Keratinocyte (primary cell): ENCODE measurements around the gene MARCHF9. TPM values are rescaled to one million over a fixed set of nuclear protein-coding genes. Genes with fewer than 3 reads are reported as not detected.
A peak's percentile ranks its signal among the peaks of the same experiment; 100 is the strongest.

ENCODE experiments used
- DNase-seq: peaks from one replicate; pipeline ENCODE4 v3.0.0-alpha.2; 2011; ENCODE audit warnings: low read depth, missing footprints, low spot score
- FAIRE-seq: peaks from 2 replicates; lab custom pipeline; 2011; peaks lifted over from hg19 to GRCh38; lab: Jason Lieb, UNC
- H2AFZ ChIP-seq: 2 replicates; pipeline ENCODE4 v1.6.0; 2012; ENCODE audit warnings: low read length, control low read depth, inconsistent platforms; ENCODE audit not compliant: control insufficient read depth
- H3K27ac ChIP-seq: 2 replicates; pipeline ENCODE4 v1.5.1; 2011; ENCODE audit warnings: low read length; ENCODE audit not compliant: control insufficient read depth, insufficient read depth
- H3K27me3 ChIP-seq: 3 replicates; pipeline ENCODE4 v1.6.0; 2011; ENCODE audit warnings: low read length; ENCODE audit not compliant: control insufficient read depth, insufficient read depth; ENCODE audit errors: extremely low read depth
- H3K36me3 ChIP-seq, 2 experiments: 2 replicates in 1 of 2; 3 replicates in 1 of 2; pipeline ENCODE4 v1.5.1; 2011; ENCODE audit warnings: low read length in 2 of 2, mild to moderate bottlenecking in 1 of 2; ENCODE audit not compliant: control insufficient read depth in 2 of 2, insufficient read depth in 2 of 2; ENCODE audit errors: extremely low read depth in 1 of 2
- H3K4me1 ChIP-seq: 3 replicates; pipeline ENCODE4 v1.5.1; 2011; ENCODE audit warnings: low read length; ENCODE audit not compliant: control insufficient read depth, insufficient read depth; ENCODE audit errors: extremely low read depth
- H3K4me2 ChIP-seq: 3 replicates; pipeline ENCODE4 v1.6.0; 2011; ENCODE audit warnings: low read depth, low read length; ENCODE audit not compliant: control insufficient read depth, insufficient read depth; ENCODE audit errors: extremely low read depth
- H3K4me3 ChIP-seq, 3 experiments: fragments of 200-600 bp in 1 of 3; sonication (generic) in 1 of 3; 2 replicates in 2 of 3; 3 replicates in 1 of 3; pipeline ENCODE4 v1.5.1; 2011 to 2016; ENCODE audit warnings: low read length in 3 of 3, mild to moderate bottlenecking in 3 of 3, control low read depth in 2 of 3, inconsistent platforms in 1 of 3, low read depth in 1 of 3, mixed read lengths in 1 of 3, mixed run types in 1 of 3, moderate library complexity in 1 of 3; ENCODE audit not compliant: control insufficient read depth in 2 of 3, insufficient read depth in 2 of 3; ENCODE audit errors: extremely low read depth in 1 of 3
- H3K79me2 ChIP-seq: 2 replicates; pipeline ENCODE4 v1.6.0; 2012; ENCODE audit warnings: low read length; ENCODE audit not compliant: control insufficient read depth, insufficient read depth
- H3K9ac ChIP-seq: 3 replicates; pipeline ENCODE4 v1.6.0; 2011; ENCODE audit warnings: low read length; ENCODE audit not compliant: control insufficient read depth, insufficient read depth; ENCODE audit errors: extremely low read depth
- H3K9me1 ChIP-seq: 3 replicates; pipeline ENCODE4 v1.6.0; 2011; ENCODE audit warnings: low read length; ENCODE audit not compliant: control insufficient read depth, insufficient read depth; ENCODE audit errors: extremely low read depth
- H3K9me3 ChIP-seq: 2 replicates; pipeline ENCODE4 v1.5.1; 2012; ENCODE audit warnings: low read depth, low read length; ENCODE audit not compliant: control insufficient read depth
- H4K20me1 ChIP-seq: 3 replicates; pipeline ENCODE4 v1.6.0; 2011; ENCODE audit warnings: low read length; ENCODE audit not compliant: control insufficient read depth, insufficient read depth; ENCODE audit errors: extremely low read depth
- CTCF ChIP-seq, 3 experiments: IDR thresholded peaks in 1 of 3; conservative IDR thresholded peaks in 1 of 3; optimal IDR thresholded peaks in 1 of 3; 2 replicates in 2 of 3; 3 replicates in 1 of 3; pipeline versions ENCODE3 to v1.5.1; 2011; ENCODE audit warnings: low read length in 3 of 3, mild to moderate bottlenecking in 3 of 3, moderate library complexity in 2 of 3, control low read depth in 1 of 3, inconsistent platforms in 1 of 3; ENCODE audit not compliant: insufficient read depth in 2 of 3; ENCODE audit errors: extremely low read depth in 1 of 3
- EZH2 ChIP-seq: IDR thresholded peaks from one replicate; pipeline ENCODE4 v1.6.1; 2012; ENCODE audit warnings: inconsistent platforms, mild to moderate bottlenecking, low read length, moderate library complexity
- dilution Hi-C: fragments of 300-500 bp; cut with MboI; formaldehyde crosslinking; loops from one replicate; pipeline ENCODE4 v1.7.0; 2020; ENCODE audit warnings: low sequenced_read_pairs; ENCODE audit not compliant: extremely low pct_ligation_motif_present
- polyA plus RNA-seq, 5 experiments: library from polyadenylated mRNA; depleted of rRNA in 3 of 5; stranded (reverse) in 3 of 5; stranded (forward) in 1 of 5; unstranded in 1 of 5; fragments of >200 nt; gene quantifications; 1 replicate in 1 of 5; 2 replicates in 3 of 5; 3 replicates in 1 of 5; pipeline versions ENCODE4 v1.2.1 to v1.2.3, GENCODE V29; 2011 to 2012; ENCODE audit warnings: missing spikeins in 2 of 5, low read depth in 1 of 5, low replicate concordance in 1 of 5

Gene MARCHF9
- polyA plus RNA-seq, 1 donor (not counting 4 experiments of a cell fraction or from before 2014, with no cell fraction given), result 10.9 TPM

- H3K79me2 ChIP-seq, result peaks cover 18% of the 10 kb centered on the region
- no peak overlapping the region for H2AFZ ChIP-seq
- H3K4me1 ChIP-seq, result peaks cover 39% of the 10 kb centered on the region
- H3K4me2 ChIP-seq, result no peak overlapping the region
- dilution Hi-C loops, result no loop called here
- H3K27ac ChIP-seq, result no peak overlapping the region
- FAIRE-seq (no peak), DNase-seq (no peak)
- peaks cover 10 to 29% of the 10 kb centered on the region in 2 experiments for H3K36me3 ChIP-seq
- peak overlapping the region in 2 of 3 experiments; percentile 56 to 69 for H3K4me3 ChIP-seq
- no peaks in the 10 kb centered on the region for H3K9me3 ChIP-seq
- H3K9me1 ChIP-seq, result no peaks in the 10 kb centered on the region
- TF ChIP-seq EZH2 (no peak), CTCF (optimal IDR thresholded peaks at IDR 0.05 in 1 of 3, IDR thresholded peaks at IDR 0.05 in 1 of 3, conservative IDR thresholded peaks at IDR 0.05 in 1 of 3; ENCODE audit: extremely low read depth in 1 of 3, insufficient read depth in 2 of 3, low read length in 3 of 3) (no peak)
- peaks cover 7% of the 10 kb centered on the region for H4K20me1 ChIP-seq
- H3K27me3 ChIP-seq, result no peaks in the 10 kb centered on the region
- H3K9ac ChIP-seq, result no peak overlapping the region
Observed at GRCh38 chr12:57755194-57755453, 221 bp downstream of the MARCHF9 start.

- H3K9ac ChIP-seq, result peak overlapping the region; percentile 58
Observed at GRCh38 chr12:57755454-57756372, 810 bp downstream of the MARCHF9 start.

More at GRCh38 chr12:57755454-57756372, 810 bp downstream of the MARCHF9 start:
- Histone ChIP-seq H3K27me3 (no peaks in the 10 kb centered on the region), H3K36me3 (peaks cover 13 to 29% of the 10 kb centered on the region in 2 experiments), H2AFZ (no peak overlapping the region), H3K27ac (no peak overlapping the region), H3K4me1 (peaks cover 37% of the 10 kb centered on the region), H3K9me1 (no peaks in the 10 kb centered on the region), H3K4me3 (peak overlapping the region; percentile 56 to 73 (median 69)), H3K79me2 (peaks cover 13% of the 10 kb centered on the region), H3K4me2 (peak overlapping the region; percentile 78), H3K9me3 (no peaks in the 10 kb centered on the region), H4K20me1 (peaks cover 7% of the 10 kb centered on the region)
- TF ChIP-seq CTCF (optimal IDR thresholded peaks at IDR 0.05 in 1 of 3, IDR thresholded peaks at IDR 0.05 in 1 of 3, conservative IDR thresholded peaks at IDR 0.05 in 1 of 3; ENCODE audit: extremely low read depth in 1 of 3, insufficient read depth in 2 of 3, low read length in 3 of 3) (no peak), EZH2 (no peak)
- no peak for FAIRE-seq
- dilution Hi-C loops, result no loop called here
- DNase-seq, result no peak
